Heart left ventricle (tissue), 16 donors: ENCODE measurements around the gene PPFIBP1. TPM values are rescaled to one million over a fixed set of nuclear protein-coding genes. Genes with fewer than 3 reads are reported as not detected.
A peak's percentile ranks its signal among the peaks of the same experiment; 100 is the strongest.

Experiments
- ATAC-seq, 4 donors: fragments of 200-7000 bp; cut with Tn5 transposase; one replicate each; pipeline ENCODE4 v1.9.1; 2020 to 2022; ENCODE audit warnings: moderate library complexity in 4 of 4, mild to moderate bottlenecking in 3 of 4, moderate number of reproducible peaks in 1 of 4
- DNase-seq, 5 donors: peaks; one replicate each; pipeline ENCODE4 v3.0.0-alpha.2; 2020
- H3K27ac ChIP-seq, 12 donors: fragments of 200-600 bp; sonication (generic) in 4 of 12; one replicate each; pipeline versions ENCODE4 v1.5.0 to v1.8.0; 2016 to 2022; ENCODE audit warnings: mild to moderate bottlenecking in 2 of 12
- H3K27me3 ChIP-seq, 9 donors: fragments of 200-600 bp; sonication (generic) in 2 of 9; one replicate each; pipeline versions ENCODE4 v1.5.1 to v1.8.0; 2016 to 2022; ENCODE audit warnings: mild to moderate bottlenecking in 3 of 9
- H3K36me3 ChIP-seq, 9 donors: fragments of 200-600 bp; sonication (generic) in 2 of 9; one replicate each; pipeline versions ENCODE4 v1.5.0 to v1.8.0; 2018 to 2022; ENCODE audit warnings: mild to moderate bottlenecking in 2 of 9
- H3K4me1 ChIP-seq, 12 donors: fragments of 200-600 bp; sonication (generic) in 4 of 12; one replicate each; pipeline versions ENCODE4 v1.5.0 to v1.8.0; 2016 to 2022; ENCODE audit warnings: mild to moderate bottlenecking in 3 of 12
- H3K4me3 ChIP-seq, 12 donors: fragments of 200-600 bp; sonication (generic) in 4 of 12; one replicate each; pipeline versions ENCODE4 v1.5.0 to v1.8.0; 2017 to 2022; ENCODE audit warnings: mild to moderate bottlenecking in 9 of 12, moderate library complexity in 4 of 12
- H3K9me3 ChIP-seq, 12 donors: fragments of 200-600 bp; sonication (generic) in 4 of 12; one replicate each; pipeline versions ENCODE4 v1.5.0 to v1.8.0; 2016 to 2022; ENCODE audit warnings: mild to moderate bottlenecking in 1 of 12
- POLR2A ChIP-seq, 2 donors: fragments of 450-650 bp; IDR thresholded peaks; one replicate each; pipeline ENCODE4 v1.6.1; 2017; ENCODE audit warnings: antibody characterized with exemption in 2 of 2, mild to moderate bottlenecking in 2 of 2, moderate library complexity in 2 of 2
- WGBS, 4 donors: extraction: QIAGEN DNeasy Blood & Tissue Kit in 2 of 4; methylation state at CpG; one replicate each; pipeline versions ENCODE4 v1.1.5 to v1.1.7; 2013 to 2018; 5-methylcytosine and 5-hydroxymethylcytosine counted together
- intact Hi-C, 10 donors: fragments of 100-400 bp; cut with DNase I; formaldehyde crosslinking; loops; one replicate each; pipeline versions ENCODE4 v1.11.1 to v1.14.2; 2022
- polyA plus RNA-seq, 2 donors: library from polyadenylated mRNA; stranded (reverse); fragments of 200-250 nt; gene quantifications; one replicate each; pipeline ENCODE4 v1.2.3, GENCODE V29; 2013
- total RNA-seq, 9 donors: library from RNA; depleted of rRNA in 2 of 9; stranded (reverse); fragments of >200 nt in 2 of 9; fragmentation: NEBNext Ultra II Directional in 3 of 9; extraction: Animal tissue kit (Norgen Biotek cat#: 25700) in 3 of 9; gene quantifications; one replicate each; pipeline versions ENCODE4 v1.1.0 to v1.2.4, GENCODE V29; 2016 to 2023
- TF ChIP-seq, protein P1 (sequence below), 12 donors: fragments of 200-600 bp; sonication (generic) in 4 of 12; IDR thresholded peaks; one replicate each; pipeline versions ENCODE4 v1.5.0 to v1.8.0; 2018 to 2022; ENCODE audit warnings: antibody characterized with exemption in 12 of 12, mild to moderate bottlenecking in 5 of 12
- donor health status: ischemic (EF 13 %, LVEDD 7.1; RV severe dilation, severe dysfunction).
- donor health status: healthy with polysubstance abuse.
- donor health status: DM: no; HTN: yes; CAD: no.
- donor health status: DM: no; HTN: no; CAD: no.
- donor health status: ischemic (EF 25% LVEDD 6.9; RV normal size, moderate dysfunction).
- donor health status: ischemic (EF 25% LVEDD 5.7; RV mildly dilated, moderate dysfunction).
- donor health status: healthy.
- donor health status: DM: yes; HTN: yes; CAD: no.
- donor health status: ischemic (EF 35%, LVEDD 5.7; RV mildly dilated, moderate dysfunction).
- donor health status: nonischemic (EF 11% LVEDD 7.7; RV severe dilation, severe dysfunction).
- donor health status: DM: yes; HTN: yes; CAD: no.
- donor health status: PGD.
- donor health status: ischemic (EF 29% LVEDD 5.4; RV normal size, mild dysfunction).
- donor health status: nonischemic (EF 23%, LVEDD 6.1; RV moderate dilation, normal function).

PPFIBP1 gene
- total and polyA plus RNA-seq, 11 donors: 48.7 to 413 (median 265) TPM

DNA sequence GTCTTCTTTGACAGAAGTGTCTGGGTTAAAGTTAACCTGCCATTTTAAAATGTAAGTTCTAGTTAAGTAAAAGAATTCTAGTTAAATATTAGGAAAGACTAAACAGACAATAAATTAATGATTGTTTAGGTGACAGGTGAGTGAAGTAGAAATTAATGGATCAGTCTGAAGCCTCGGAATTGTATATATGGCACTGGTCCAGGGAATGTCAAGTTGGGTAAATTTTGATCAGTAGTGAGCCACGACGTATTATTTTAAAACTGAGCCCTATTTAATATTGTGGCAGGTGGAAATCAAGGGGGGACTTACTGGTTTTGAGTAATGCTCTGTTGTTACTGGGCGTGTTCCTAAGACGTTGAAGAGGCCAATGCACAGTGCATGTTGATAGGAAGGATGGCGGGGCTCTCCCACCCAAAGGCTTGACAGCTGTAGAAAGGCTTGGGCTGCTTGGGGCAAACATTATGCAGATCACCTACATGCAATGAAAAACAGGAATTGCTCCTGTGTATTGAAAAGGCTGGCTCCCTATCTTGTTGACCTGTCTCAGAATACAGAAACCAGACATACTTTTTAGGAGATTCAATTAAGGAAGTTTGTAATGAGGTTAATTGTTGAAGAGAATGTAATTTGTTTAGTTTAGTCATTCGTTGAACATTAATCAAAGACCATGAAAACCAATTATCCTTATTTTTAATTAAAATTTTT is 5.9 kb upstream of the PPFIBP1 start:
- Histone ChIP-seq H3K9me3 (no peaks in the 10 kb centered on the region), H3K27me3 (no peaks in the 10 kb centered on the region), H3K36me3 (no peaks in the 10 kb centered on the region), H3K4me3 (no peak overlapping the region), H3K27ac (no peak overlapping the region), H3K4me1 (peaks cover 0 to 26% (median 13%) of the 10 kb centered on the region in 12 donors)
- intact Hi-C loops: loop anchor here in 1 of 10 donors (5.0 kb wide), 1 partner anchor 81 kb away; no protein-coding TSS in a partner anchor
- no peak for DNase-seq
- no peak for ATAC-seq
- TF ChIP-seq, protein P1, sequence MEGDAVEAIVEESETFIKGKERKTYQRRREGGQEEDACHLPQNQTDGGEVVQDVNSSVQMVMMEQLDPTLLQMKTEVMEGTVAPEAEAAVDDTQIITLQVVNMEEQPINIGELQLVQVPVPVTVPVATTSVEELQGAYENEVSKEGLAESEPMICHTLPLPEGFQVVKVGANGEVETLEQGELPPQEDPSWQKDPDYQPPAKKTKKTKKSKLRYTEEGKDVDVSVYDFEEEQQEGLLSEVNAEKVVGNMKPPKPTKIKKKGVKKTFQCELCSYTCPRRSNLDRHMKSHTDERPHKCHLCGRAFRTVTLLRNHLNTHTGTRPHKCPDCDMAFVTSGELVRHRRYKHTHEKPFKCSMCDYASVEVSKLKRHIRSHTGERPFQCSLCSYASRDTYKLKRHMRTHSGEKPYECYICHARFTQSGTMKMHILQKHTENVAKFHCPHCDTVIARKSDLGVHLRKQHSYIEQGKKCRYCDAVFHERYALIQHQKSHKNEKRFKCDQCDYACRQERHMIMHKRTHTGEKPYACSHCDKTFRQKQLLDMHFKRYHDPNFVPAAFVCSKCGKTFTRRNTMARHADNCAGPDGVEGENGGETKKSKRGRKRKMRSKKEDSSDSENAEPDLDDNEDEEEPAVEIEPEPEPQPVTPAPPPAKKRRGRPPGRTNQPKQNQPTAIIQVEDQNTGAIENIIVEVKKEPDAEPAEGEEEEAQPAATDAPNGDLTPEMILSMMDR (IDR thresholded peaks at IDR 0.05): no peak
- no peak for TF ChIP-seq POLR2A (IDR thresholded peaks at IDR 0.05)
- 80 to 87% (median 83%) methylated on average over 7 of the region's 7 CpGs for WGBS, 4 donors

DNA sequence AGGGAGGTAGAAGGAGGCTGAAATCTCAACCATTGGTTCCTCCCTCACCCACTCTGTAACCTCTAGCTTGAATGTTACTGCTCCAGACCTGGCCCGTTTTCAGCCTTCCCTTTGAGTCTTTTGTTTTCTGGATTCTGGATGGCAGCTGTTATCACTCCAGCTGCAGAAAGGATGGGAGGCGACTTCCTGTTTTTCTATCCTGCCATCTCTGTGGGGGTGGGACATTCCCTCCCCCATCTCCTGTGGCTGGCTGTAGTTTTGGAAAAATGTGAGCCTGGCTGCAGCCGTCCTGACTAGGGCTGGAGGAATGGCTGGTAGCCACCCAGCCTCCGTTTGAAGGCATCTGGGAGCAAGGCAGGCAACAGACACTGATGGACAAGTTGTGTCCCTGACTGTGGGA is 2.9 kb upstream of the PPFIBP1 start:
- 37 to 54% (median 40%) methylated on average over 4 of the region's 4 CpGs for WGBS, 4 donors
- intact Hi-C loops: loop anchor here in 8 of 10 donors (5.0 to 10.0 kb wide), 7 partner anchors 84 to 131 kb away; no protein-coding TSS in a partner anchor
- DNase-seq: peak in 4 of 5 donors; percentile 39 to 58 (median 46)
- no peaks in the 10 kb centered on the region for H3K36me3 ChIP-seq
- peaks cover 3 to 36% (median 18%) of the 10 kb centered on the region in 12 donors for H3K4me1 ChIP-seq
- peak in 1 of 4 donors; percentile 2 for ATAC-seq
- H3K27ac ChIP-seq: peak overlapping the region in 5 of 12 donors; percentile 11 to 47 (median 25)
- no peak overlapping the region for H3K4me3 ChIP-seq
- TF ChIP-seq, protein P1 (IDR thresholded peaks at IDR 0.05): no peak
- TF ChIP-seq POLR2A (IDR thresholded peaks at IDR 0.05): no peak
- H3K9me3 ChIP-seq: no peaks in the 10 kb centered on the region
- H3K27me3 ChIP-seq: no peaks in the 10 kb centered on the region

DNA sequence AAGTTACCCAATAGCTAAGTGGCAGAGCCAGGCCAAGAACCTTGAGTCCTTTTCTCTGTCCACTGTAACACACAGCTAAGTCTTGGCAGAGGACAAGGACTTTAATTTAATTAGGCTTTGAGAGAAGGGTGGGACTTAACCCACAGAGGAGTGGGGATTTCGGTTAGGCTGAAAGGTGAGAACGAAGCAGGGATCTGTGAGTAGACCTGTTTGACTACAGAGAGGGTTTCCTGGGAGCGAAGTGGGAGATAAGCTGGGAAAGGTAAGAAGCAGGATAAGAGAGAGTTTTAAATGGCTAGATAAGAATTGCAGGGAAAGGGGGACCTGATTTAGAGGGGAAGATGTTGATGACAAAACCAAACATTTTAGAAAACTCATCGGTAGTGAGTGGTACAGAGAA is 2.0 kb upstream of the PPFIBP1 start:
- peak overlapping the region in 2 of 12 donors; percentile 3 to 39 for H3K27ac ChIP-seq
- ATAC-seq (no peak), DNase-seq (no peak)
- H3K36me3 ChIP-seq: no peaks in the 10 kb centered on the region
- intact Hi-C loops: loop anchor here in 8 of 10 donors (5.0 to 10.0 kb wide), 7 partner anchors 85 to 130 kb away; no protein-coding TSS in a partner anchor
- H3K27me3 ChIP-seq: no peaks in the 10 kb centered on the region
- 93 to 97% (median 94%) methylated on average over 4 of the region's 4 CpGs for WGBS, 4 donors
- H3K4me3 ChIP-seq: no peak overlapping the region
- no peaks in the 10 kb centered on the region for H3K9me3 ChIP-seq
- peaks cover 4 to 45% (median 26%) of the 10 kb centered on the region in 12 donors for H3K4me1 ChIP-seq
- no peak for TF ChIP-seq POLR2A (IDR thresholded peaks at IDR 0.05)
- TF ChIP-seq, protein P1 (IDR thresholded peaks at IDR 0.05): no peak

DNA sequence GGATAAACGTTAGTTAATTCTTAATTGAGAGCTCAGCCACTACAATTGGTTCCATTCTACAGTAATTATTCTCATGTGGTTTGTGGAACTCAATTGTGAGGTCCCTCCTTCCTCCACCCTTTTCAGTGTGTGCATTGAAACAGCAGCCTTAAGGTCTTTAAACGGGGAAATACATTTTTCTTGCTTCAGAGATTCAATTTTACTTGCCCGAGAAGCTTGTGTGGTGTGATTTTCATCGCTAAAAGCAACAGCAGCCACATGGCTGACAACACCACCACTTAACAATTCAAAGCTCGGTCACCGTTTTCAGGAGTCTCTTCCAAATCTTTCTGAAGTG is 733 bp upstream of the PPFIBP1 start:
- whole genome bisulfite sequencing, 4 donors: 0 to 1% (median 1%) methylated on average over 6 of the region's 6 CpGs
- H3K27ac ChIP-seq: peak overlapping the region; percentile 72 to 97 (median 92)
- no peaks in the 10 kb centered on the region for H3K9me3 ChIP-seq
- no peaks in the 10 kb centered on the region for H3K27me3 ChIP-seq
- TF ChIP-seq, protein P1 (IDR thresholded peaks at IDR 0.05): no peak
- TF ChIP-seq POLR2A (IDR thresholded peaks at IDR 0.05): no peak
- H3K4me3 ChIP-seq: peak overlapping the region; percentile 48 to 91 (median 76)
- ATAC-seq: peak in 1 of 4 donors; percentile 0
- DNase-seq: no peak
- intact Hi-C loops: loop anchor here in 8 of 10 donors (5.0 to 10.0 kb wide), 7 partner anchors 86 to 129 kb away; no protein-coding TSS in a partner anchor
- H3K36me3 ChIP-seq: no peaks in the 10 kb centered on the region
- H3K4me1 ChIP-seq: peaks cover 4 to 58% (median 39%) of the 10 kb centered on the region in 12 donors
